Effector memory CD8-positive, alpha-beta T cell (primary cell): ENCODE measurements around the gene IGFALS.

Source experiments
- ATAC-seq: fragments of 150-1000 bp; cut with Tn5 transposase; replicated peaks from 2 replicates; pipeline ENCODE4 v1.10.0; 2021; ENCODE audit warnings: mild to moderate bottlenecking, moderate library complexity
- DNase-seq, 3 experiments: peaks; one replicate each; pipeline ENCODE4 v3.0.0; 2021
- H3K27ac Mint-ChIP-seq, 2 donors: one replicate each; pipeline ENCODE4 v1.8.0; 2022; ENCODE audit warnings: mild to moderate bottlenecking in 2 of 2, mixed read lengths in 2 of 2, moderate library complexity in 2 of 2
- H3K27me3 Mint-ChIP-seq, 2 donors: one replicate each; pipeline ENCODE4 v1.8.0; 2022; ENCODE audit warnings: mixed read lengths in 2 of 2
- H3K36me3 Mint-ChIP-seq: one replicate; pipeline ENCODE4 v1.8.0; 2022; ENCODE audit warnings: mild to moderate bottlenecking, moderate library complexity, mixed read lengths; ENCODE audit not compliant: insufficient read depth
- H3K4me1 Mint-ChIP-seq, 2 donors: one replicate each; pipeline ENCODE4 v1.8.0; 2022; ENCODE audit warnings: low read depth in 2 of 2, mixed read lengths in 2 of 2
- H3K4me3 Mint-ChIP-seq, 2 donors: one replicate each; pipeline ENCODE4 v1.8.0; 2022; ENCODE audit warnings: mild to moderate bottlenecking in 2 of 2, mixed read lengths in 2 of 2, moderate library complexity in 2 of 2
- H3K9me3 Mint-ChIP-seq, 2 donors: one replicate each; pipeline ENCODE4 v1.8.0; 2022; ENCODE audit warnings: mixed read lengths in 2 of 2

Gene IGFALS

DNA sequence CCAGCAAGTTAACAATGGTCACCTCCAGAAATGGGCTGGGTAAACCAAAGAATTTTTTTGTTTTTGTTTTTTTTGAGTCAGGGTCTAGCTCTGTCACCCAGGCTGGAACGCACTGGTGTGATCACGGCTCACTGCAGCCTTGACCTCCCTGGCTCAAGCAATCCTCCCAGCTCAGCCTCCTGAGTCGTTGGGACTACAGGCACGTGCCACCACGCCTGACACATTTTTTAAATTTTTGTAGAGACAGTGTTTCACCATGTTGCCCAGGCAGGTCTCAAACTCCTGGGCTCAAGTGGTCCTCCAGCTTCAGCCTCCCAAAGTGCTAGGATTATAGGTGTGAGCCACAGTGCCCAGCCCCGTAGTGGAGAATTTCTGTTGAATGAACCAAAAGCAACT lies 12.8 kb downstream of the IGFALS start:
- DNase-seq (no peak), ATAC-seq (no peak)
- Mint-ChIP-seq H3K27me3 (no peaks in the 10 kb centered on the region), H3K27ac (no peak overlapping the region), H3K4me1 (peaks cover 18 to 21% of the 10 kb centered on the region in 2 donors), H3K4me3 (peak overlapping the region; percentile 88 to 89), H3K9me3 (no peaks in the 10 kb centered on the region), H3K36me3 (peaks cover 44% of the 10 kb centered on the region)

DNA sequence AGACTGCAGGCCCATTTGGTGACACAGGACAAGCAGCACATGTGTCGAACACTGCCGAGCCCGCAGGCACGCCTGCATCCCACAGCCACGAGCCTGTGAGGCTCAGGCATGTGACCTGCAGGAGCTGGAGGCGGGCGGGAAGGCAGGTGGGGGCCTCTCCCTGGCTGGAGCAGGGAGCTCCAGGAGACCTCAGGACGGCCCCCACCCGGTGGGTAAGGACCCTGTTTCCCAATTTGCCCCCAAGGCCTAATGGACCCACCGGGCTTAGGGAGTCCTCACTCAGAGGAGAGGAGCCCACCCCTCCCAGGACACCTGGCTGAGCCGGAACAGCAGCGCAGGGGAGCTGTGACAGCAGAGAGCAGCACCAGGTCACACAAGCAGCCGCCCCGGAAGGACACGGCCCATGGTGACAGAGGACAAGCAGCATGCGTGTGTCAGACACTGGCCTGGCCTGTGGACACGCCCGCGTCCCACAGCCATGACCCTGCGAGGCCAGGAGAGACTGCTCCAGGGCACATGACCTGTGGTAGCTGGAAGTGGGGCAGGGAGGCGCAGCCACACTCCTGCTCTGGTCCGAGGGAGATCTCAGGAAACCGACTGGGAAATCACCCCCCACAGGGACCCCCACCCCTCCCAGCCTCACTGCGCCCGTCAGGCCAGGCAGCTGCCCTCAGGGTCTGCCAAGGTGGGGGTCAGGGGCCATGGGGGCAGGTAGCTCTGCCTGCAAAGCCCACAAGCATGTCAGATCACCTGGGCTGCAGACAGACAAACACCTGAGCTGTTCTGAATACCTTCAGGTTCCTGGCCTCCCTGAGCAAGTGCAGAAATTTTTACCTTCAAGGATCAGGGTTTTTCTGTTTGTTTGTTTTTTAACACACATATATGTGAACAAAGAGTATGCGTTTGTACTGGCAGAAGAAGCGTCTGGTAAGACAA lies 13.5 kb downstream of the IGFALS start:
- Mint-ChIP-seq H3K4me1 (peaks cover 11 to 17% of the 10 kb centered on the region in 2 donors), H3K36me3 (peaks cover 45% of the 10 kb centered on the region), H3K27ac (peak overlapping the region in 1 of 2 donors; percentile 10), H3K27me3 (no peaks in the 10 kb centered on the region), H3K4me3 (peak overlapping the region; percentile 27 to 89), H3K9me3 (no peaks in the 10 kb centered on the region)
- ATAC-seq (no peak), DNase-seq (no peak)

DNA sequence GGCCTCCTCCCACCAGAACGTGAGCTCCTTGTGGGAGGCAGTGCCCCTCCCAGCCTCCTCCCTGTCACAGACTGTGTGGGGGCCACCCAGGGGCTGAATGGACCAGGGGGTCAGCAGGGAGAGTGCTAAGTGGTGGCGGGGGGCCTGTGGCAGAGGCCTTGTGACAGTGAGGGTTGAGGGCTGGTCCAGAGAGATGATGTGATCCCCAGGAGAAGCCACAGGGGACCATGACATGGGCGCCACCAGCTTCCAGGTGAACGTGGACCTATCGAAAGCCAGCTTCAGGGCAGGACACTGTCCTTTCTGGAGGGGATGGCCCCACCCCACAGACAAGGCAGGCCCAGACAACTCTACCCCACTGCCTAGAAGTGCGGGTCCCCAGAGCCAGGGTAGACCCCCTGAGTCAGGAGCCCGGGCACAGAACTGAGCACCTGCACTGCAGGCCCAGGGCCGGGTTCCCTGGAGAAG lies 14.2 kb downstream of the IGFALS start:
- peak overlapping the region in 1 of 2 donors; percentile 11 for H3K4me3 Mint-ChIP-seq
- H3K27ac Mint-ChIP-seq: peak overlapping the region; percentile 33 to 79
- H3K36me3 Mint-ChIP-seq: peaks cover 46% of the 10 kb centered on the region
- ATAC-seq (no peak), DNase-seq (no peak)
- H3K9me3 Mint-ChIP-seq: no peaks in the 10 kb centered on the region
- H3K4me1 Mint-ChIP-seq: peaks cover 11 to 17% of the 10 kb centered on the region in 2 donors
- H3K27me3 Mint-ChIP-seq: no peaks in the 10 kb centered on the region

DNA sequence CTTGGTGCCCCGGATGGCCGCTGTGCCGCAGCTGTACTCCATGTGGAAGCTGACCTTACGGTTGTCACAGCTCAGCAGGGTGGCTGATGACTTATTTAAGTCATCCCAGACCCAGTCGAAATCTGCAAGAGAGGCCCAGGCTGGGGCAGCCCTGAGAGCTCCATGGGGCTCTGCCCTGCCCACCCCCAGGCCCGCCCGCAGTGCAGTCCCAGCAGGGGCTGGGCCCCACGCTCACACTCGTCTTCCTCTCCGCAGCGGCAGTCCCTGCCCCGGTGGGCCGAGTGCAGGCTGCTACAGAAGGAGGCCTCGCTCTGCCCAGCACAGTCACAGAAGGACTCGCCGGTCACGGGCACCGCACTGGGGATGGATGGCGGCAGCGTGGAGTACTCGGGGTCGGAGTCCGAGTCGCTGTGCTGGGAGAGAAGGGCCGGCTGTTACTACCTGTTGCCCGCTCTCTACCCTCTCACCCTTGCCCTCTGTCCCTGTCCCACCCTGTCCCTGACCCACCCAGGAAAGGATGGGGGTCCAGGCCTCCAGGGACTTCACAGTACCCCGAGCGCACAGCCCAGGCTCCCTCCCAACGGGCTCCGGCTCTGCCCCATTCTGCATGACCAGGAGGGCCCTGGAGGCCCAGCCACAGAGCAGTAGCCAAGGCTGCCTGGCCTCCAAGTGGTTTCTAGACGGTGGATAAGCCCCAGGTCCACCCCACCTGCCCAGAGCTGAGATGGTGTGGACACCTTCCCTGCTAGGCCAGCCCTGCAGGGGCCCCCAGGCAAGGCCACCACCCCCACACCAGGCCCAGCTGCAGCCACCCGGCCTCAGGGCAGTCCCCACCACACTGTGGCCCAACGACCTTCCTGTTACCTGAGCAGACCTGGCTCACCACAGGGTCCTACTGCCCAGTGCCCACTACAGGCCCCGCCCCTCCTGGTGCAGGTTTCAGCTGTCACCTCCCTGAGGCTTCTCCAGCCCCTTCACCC lies 15.0 kb downstream of the IGFALS start:
- Mint-ChIP-seq H3K4me3 (peak overlapping the region in 1 of 2 donors; percentile 11), H3K9me3 (no peaks in the 10 kb centered on the region), H3K27ac (peak overlapping the region; percentile 33 to 79), H3K36me3 (peaks cover 50% of the 10 kb centered on the region), H3K27me3 (no peaks in the 10 kb centered on the region), H3K4me1 (peaks cover 13% of the 10 kb centered on the region in 2 donors)
- DNase-seq: no peak
- ATAC-seq: no peak

DNA sequence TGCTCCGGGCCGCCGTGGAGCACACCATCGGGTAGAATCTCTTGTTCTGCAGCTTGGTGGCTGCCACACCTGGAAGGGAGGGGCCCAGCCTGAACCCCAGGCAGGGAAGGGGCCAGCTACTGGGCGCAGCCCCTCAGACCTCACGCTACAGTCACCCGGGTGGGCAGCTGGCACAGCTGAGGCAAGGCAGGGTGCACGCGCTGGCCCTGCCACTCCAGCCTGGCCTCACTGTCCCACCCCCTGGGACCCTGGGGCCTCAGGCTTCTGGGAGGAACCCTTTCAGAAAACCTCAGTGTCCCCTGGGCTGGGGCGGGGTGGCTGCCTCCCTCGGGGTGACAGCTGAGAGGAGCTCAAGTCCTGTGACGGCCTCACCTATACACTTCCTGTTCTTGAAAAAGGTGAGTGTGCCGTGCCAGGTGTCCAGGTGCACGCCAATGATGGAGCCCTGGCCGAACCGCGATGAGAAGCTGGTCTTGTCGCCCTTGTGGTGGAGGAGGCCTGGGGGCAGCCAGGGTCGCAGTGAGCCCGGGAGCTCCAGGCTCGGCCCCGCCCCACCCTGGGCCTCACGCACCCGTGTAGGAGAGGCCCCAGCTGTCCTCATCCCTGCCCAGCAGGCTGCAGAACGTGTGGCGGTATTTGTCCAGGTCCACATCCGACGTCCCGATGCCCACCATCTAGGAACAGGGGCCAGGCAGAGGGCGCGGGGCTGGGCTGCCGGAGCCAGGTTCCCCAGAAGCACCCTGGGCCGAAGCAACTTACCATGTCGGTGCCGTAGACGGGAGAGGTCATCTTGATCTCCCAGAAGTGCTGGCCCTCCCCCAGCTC lies 15.9 kb downstream of the IGFALS start:
- no peak for ATAC-seq
- Mint-ChIP-seq H3K36me3 (peaks cover 48% of the 10 kb centered on the region), H3K27me3 (no peaks in the 10 kb centered on the region), H3K9me3 (no peaks in the 10 kb centered on the region), H3K4me1 (peaks cover 9 to 13% of the 10 kb centered on the region in 2 donors), H3K27ac (no peak overlapping the region), H3K4me3 (no peak overlapping the region)
- DNase-seq: no peak

DNA sequence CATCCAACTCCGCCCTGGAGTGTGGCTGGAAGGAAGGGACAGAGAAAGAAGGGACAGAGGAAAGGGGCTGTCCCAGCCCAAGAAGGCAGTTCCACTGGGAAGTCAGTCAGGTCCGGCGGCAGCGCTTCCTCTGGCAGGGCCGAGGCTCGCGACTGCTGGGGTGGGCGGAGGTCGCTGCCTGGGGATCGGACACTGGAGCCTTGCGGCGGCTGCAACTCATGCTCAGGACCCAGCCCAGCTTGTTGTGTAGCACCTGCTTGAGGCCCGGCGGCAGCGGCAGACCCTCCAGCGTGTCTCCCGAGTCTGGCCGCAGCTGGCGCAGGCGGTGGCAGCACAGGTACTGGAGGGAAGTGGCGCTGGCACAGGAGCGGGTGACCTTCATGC lies 16.5 kb downstream of the IGFALS start:
- Mint-ChIP-seq H3K4me3 (no peak overlapping the region), H3K4me1 (peaks cover 14 to 18% of the 10 kb centered on the region in 2 donors), H3K27me3 (no peaks in the 10 kb centered on the region), H3K36me3 (peaks cover 51% of the 10 kb centered on the region), H3K27ac (peak overlapping the region in 1 of 2 donors; percentile 72), H3K9me3 (no peaks in the 10 kb centered on the region)
- no peak for ATAC-seq
- DNase-seq: no peak

DNA sequence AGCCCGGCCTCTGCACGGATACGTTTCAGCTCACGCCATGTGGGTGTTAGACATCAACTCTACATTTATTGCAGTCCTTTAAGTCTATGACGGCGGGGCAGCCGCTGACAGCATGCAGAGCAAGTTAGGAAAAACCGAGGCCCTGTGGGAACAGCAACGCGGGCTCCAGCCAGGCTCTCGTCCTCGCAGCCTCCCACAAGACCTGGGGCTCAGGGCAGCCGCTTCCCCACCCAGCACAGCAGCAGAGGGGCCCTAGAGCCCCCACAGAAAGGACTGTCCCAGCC lies 16.9 kb downstream of the IGFALS start:
- ATAC-seq (no peak), DNase-seq (no peak)
- Mint-ChIP-seq H3K36me3 (peaks cover 51% of the 10 kb centered on the region), H3K27ac (peak overlapping the region in 1 of 2 donors; percentile 72), H3K27me3 (no peaks in the 10 kb centered on the region), H3K4me1 (peaks cover 14 to 18% of the 10 kb centered on the region in 2 donors), H3K9me3 (no peaks in the 10 kb centered on the region), H3K4me3 (no peak overlapping the region)

DNA sequence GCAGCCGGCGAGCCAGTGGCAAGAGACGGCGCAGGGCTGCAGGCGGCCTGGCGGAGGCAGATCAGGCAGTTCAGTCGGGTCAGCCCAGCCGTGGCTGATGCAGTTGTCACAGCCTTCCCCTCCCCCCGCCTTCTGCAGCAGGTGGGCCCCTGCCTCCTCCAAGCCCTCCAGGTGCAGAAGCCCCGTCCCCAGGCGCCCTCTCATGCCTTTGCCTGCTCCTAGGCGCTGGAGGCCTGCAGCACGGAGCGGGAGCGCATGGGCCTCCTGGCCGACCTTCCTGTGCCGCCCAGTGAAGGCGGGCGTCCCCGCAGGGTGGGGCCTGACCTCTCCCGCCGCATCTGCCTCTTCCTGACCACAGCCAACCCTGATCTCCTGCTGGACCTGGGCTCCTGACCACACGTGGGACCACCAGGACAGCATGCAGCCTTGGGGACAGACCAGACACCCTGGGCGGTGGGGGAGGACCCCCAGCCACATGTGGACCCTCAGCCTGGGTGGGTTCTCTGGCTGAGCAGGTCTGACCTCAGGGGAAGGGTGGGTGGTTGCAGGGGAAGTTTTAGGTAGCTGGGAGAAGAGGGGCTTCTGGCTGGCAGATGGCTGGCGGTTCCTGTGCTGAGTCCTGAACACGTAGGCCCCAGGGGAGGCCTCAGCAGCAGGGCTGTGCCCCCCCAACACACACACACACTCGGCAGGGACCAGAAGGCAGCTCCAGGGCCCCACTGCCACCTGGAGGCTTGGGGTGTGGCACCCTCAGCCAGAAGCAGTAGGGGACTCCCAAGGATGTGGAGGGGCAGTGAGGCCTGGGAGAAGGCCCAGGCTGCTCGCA lies 17.4 kb downstream of the IGFALS start:
- Mint-ChIP-seq H3K4me3 (no peak overlapping the region), H3K27ac (peak overlapping the region; percentile 10 to 72), H3K27me3 (no peaks in the 10 kb centered on the region), H3K36me3 (peaks cover 48% of the 10 kb centered on the region), H3K4me1 (peaks cover 12 to 15% of the 10 kb centered on the region in 2 donors), H3K9me3 (no peaks in the 10 kb centered on the region)
- no peak for ATAC-seq
- DNase-seq: no peak

DNA sequence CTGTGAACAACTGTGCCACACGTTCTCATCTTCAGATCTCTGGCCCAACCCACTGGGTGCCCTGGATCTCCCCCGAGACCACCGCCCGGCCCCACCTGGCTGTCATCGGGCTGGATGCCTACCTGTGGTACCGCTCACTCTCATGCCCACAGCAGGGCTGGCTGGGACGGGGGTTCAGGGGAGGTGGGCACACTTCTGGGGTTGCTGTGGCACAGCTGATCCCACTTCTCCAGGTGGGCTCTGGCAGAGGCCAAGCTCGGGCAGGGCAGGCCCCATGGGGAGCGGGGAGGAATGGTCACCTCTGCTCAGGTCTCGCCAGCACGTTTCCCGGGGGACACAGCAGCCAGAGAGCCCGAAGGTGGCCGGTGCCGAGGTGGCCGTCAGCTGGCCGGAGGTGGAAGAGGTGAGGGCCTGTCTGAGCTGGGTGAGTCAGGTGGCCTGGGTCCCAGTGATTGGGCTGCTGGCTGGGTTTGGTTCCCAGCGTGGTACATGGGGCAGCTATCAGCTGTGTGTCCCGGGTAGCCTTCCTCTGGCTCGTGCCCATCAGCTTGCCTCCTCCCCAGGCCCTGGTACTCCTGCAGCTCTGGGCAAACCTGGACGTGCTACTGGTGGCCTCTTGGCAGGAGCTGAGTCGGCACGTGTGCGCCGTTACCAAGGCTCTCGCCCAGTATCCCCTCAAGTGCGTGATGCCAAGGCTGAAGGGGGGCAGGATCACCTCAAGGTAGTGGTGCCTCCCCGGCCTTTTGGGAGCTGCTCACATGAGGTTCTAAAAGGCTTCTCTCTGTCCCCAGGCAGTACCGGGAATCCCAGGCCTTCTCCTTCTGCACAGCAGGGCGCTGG lies 18.3 kb downstream of the IGFALS start:
- Mint-ChIP-seq H3K27ac (peak overlapping the region in 1 of 2 donors; percentile 10), H3K9me3 (no peaks in the 10 kb centered on the region), H3K27me3 (no peaks in the 10 kb centered on the region), H3K4me3 (peak overlapping the region; percentile 31 to 49), H3K36me3 (peaks cover 48% of the 10 kb centered on the region), H3K4me1 (peaks cover 15 to 17% of the 10 kb centered on the region in 2 donors)
- ATAC-seq (no peak), DNase-seq (no peak)

DNA sequence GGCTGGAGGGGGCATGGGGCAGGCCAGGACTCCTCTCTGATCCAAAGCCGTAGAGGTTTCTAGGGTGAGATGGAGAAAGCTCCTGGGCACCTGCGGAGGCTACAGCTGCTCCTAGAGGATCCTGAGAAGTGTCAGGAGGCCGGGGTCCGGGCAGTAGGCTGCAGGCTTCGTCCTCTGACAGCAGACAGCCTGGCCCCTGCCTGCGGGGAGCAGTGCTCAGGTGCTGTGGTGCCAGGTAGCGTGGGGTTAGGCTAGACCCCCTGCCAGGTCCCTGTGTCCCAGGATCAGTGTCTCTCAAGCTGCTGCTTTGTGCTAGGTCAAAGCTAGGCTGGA lies 19.1 kb downstream of the IGFALS start:
- no peak overlapping the region for H3K27ac Mint-ChIP-seq
- no peaks in the 10 kb centered on the region for H3K9me3 Mint-ChIP-seq
- DNase-seq (no peak), ATAC-seq (no peak)
- H3K27me3 Mint-ChIP-seq: no peaks in the 10 kb centered on the region
- peaks cover 16 to 19% of the 10 kb centered on the region in 2 donors for H3K4me1 Mint-ChIP-seq
- H3K36me3 Mint-ChIP-seq: peaks cover 54% of the 10 kb centered on the region
- peak overlapping the region; percentile 31 to 95 for H3K4me3 Mint-ChIP-seq

DNA sequence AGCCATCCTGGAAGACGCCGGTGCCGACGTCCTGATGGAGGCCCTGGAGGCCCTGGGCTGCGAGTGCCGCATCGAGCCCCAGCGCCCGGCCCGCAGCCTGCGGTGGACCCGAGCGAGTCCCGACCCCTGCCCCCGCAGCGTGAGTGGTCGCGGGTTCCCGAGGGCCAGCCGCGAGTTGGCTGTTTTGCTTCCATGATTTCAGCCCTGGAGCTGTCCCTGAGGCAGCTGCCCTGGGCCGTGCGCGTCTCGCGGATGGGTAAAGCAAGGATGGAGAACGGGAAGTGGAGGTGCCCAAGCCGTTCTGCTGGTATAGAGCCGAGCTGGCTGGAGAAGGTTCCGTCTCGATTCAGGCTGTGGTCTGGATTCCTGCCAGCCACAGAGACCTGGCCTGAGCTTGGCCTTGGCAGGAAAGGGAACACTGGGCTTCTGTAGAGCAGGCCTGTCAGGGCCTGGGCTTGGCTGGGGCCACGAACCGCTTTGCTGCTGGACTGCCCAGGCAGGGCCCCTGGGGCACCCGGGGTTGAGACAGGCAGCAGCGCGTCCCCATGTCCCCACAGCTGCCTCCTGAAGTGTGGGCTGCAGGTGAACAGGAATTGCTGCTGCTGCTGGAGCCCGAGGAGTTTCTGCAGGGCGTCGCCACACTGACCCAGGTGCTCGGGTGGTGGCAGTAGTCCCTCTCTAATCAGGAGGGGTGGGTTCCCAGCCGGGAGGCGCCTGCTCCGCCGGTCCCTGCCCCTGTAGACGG lies 19.6 kb downstream of the IGFALS start:
- ATAC-seq (no peak), DNase-seq (no peak)
- Mint-ChIP-seq H3K4me3 (peak overlapping the region; percentile 95 to 97), H3K9me3 (no peaks in the 10 kb centered on the region), H3K36me3 (peaks cover 53% of the 10 kb centered on the region), H3K27me3 (no peaks in the 10 kb centered on the region), H3K27ac (peak overlapping the region in 1 of 2 donors; percentile 53), H3K4me1 (peaks cover 16% of the 10 kb centered on the region in 2 donors)
